Stimulated activated CD4-positive, alpha-beta T cell treated with anti-CD3 and anti-CD28 coated beads, TNF-alpha, amount 100 ng/mL, for 4 hours (primary cell): ENCODE results near the gene EPGN.

Source experiments
- DNase-seq, 3 experiments: peaks; one replicate each; pipeline ENCODE4 v3.0.0-alpha.2; 2020; ENCODE audit warnings: low read depth in 3 of 3

EPGN gene

DNA sequence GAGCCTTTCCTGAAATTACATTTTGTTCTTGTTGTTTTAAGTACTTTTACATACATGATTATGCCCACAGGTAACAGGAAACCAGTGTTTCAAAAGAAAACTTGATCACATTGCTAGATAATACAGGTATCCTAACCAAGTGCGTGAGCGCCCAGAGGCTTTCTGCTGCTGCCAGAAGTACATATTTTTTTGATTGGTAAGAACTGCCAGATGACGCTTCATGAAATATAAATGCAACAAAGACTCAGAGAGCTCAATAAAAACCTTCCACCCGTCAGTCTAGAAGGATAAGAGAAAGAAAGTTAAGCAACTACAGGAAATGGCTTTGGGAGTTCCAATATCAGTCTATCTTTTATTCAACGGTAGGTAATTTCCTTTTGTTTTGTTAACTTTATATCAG, at the start of gene EPGN:
TSS of gene EPGN (plus strand) at position 256 of the 400 bp plus-strand sequence. CDS start at position 320, 64 bp downstream.
- DNase-seq, result no peak

GRCh38 chr4:74258963-74259362, 49.3 kb upstream of the EPGN start:
- no peak for DNase-seq

- no peak for DNase-seq
These were observed 48.2 kb upstream of the EPGN start for GRCh38 chr4:74260036-74260435.

DNA sequence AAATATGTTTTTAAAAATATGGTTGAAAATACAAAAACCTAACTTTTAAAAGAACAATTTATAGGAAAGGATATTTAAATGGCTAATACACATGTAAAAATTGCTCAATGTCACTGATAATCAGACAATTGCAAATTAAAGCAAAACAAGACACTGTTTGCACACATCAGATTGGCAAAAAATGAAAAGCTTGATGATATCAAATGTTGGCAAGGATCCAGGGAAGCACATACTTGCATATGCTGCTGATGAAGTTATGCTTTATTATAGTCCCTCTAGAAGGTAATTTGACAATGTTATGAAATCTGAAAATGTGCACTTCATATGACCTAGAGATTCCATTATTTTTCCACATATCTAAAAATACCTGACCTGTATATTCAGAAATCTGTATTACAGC, 45.7 kb upstream of the EPGN start:
- DNase-seq, result no peak

GRCh38 chr4:74263551-74263950, 44.7 kb upstream of the EPGN start:
- no peak for DNase-seq

DNA sequence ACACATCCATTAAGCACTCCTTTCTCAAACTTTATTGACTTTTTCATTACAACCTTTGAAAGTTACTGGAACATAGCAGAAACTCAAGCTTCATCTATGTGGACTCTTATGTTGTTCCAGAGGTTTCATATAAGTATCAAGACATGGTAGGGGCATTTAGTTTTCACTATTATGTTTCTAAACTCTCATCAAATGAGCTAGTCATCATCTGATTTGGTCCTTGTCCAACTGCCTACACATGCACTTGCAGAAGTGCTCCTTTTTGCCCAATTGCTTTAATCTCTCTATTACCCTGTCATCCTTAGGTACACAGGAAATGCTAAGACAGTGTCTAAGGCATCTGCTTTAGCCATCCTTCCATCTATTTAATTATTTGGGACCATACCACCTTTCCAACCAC, 42.2 kb upstream of the EPGN start:
- DNase-seq, result no peak

DNA sequence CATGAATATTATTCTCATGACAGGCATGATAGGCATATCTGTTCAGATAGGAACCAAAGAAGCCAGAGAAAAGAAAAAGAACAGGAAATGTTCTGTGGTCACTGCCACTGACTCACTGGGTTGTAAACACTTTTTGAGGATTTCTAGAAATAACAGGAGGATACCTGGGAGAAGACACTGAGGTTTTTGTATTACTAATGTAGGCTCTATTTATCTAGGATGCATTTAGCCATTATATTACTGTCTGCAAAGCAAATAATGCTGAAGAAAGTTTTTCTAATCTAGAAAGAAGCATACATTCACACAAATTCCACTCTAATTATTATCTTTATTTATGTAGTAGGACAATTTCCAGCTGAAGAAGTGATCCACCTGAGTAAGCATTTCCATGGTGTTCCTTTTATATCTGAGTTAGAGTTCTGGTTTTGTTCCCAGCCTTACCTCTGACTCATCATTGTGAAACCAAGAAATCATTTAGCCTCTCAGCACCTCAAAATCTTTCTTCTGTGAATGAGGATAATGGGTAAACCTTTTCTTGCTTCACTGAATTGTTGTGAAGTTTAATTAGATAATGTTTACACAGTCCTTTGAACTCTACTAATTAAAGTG, 40.2 kb upstream of the EPGN start:
- DNase-seq, result no peak

- DNase-seq, result no peak
These were observed 39.6 kb upstream of the EPGN start for GRCh38 chr4:74268643-74269042.

DNA sequence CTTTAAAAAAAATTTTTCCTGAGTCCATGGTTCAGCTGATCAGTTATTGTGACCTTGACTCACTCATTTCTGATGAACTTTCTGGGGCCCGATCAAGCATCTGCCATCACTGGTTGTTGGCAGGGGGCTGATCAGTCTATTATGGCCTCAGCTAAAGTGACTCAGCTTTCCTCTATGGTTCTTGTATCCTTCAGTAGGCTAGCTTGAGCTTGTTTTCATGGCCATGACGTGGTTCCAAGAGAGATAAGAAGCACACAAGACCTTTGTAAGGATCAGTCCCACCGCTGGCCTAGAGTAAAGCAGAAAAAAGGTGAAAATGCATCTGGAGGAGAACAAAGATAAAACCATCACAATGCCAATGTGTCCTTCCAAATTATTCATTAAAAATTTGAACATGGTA, 29.8 kb upstream of the EPGN start:
- DNase-seq, result no peak

DNA sequence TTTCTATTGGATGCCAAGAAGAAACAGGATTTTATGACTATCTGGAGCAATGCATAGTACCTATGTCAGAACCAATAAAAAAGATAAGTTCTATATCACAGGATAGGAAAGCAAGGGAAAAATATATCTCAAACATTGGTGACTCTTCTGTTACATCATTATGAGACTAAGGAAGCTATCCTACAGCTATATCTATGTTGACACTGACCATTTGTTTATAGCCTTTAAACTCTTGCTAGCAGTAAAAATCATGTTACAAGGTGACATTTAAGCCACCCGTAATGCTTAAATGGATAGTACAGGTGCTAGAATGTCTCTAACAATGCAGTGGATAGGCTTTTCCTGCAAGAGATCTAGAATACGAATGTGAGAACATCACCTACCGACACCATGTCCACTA, 28.6 kb upstream of the EPGN start:
- no peak for DNase-seq

- DNase-seq, result no peak
These were observed 25.3 kb upstream of the EPGN start for GRCh38 chr4:74282926-74283325.

DNA sequence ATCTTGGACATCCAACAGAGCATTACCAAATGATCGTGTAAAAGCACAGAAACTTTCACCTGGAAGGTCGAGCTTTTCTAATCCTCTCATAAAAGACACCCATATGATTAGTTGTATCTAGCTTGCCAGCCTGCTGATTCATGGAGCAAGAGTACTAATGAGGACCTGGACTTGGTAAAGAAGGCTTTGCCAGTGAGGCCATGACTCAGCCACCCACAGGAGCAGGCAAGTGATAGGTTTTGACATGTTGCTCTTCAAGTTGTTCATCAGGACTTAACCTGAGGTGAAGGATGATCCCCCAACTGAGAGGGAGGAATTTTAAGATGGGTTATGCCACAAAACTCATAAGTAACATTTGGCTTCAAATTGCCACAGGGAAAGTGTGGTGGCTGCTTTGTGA, 24.7 kb upstream of the EPGN start:
- DNase-seq, result no peak

GRCh38 chr4:74284053-74284452, 24.2 kb upstream of the EPGN start:
- DNase-seq, result no peak

- no peak for DNase-seq
These were observed 21.1 kb upstream of the EPGN start for GRCh38 chr4:74287164-74287563.

GRCh38 chr4:74287791-74288190, 20.5 kb upstream of the EPGN start:
- no peak for DNase-seq

DNA sequence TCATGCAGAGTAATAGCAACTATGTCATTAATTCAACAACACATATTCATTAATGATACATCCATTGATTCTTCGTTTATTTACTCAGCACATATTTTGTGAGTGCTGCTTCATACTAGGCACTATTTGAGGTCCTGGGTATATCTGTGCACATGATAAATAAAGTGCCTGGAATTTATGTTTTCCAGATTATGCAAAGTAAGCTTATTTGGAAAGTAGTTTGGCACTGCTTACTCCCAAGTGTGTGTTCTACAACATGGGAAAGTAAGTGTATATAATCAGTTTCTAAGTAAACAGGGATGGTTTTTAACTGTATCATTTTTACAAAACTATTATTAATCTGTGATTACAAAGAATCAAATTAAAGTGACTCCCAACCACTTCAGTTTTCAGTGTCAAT, 16.8 kb upstream of the EPGN start:
- no peak for DNase-seq

DNA sequence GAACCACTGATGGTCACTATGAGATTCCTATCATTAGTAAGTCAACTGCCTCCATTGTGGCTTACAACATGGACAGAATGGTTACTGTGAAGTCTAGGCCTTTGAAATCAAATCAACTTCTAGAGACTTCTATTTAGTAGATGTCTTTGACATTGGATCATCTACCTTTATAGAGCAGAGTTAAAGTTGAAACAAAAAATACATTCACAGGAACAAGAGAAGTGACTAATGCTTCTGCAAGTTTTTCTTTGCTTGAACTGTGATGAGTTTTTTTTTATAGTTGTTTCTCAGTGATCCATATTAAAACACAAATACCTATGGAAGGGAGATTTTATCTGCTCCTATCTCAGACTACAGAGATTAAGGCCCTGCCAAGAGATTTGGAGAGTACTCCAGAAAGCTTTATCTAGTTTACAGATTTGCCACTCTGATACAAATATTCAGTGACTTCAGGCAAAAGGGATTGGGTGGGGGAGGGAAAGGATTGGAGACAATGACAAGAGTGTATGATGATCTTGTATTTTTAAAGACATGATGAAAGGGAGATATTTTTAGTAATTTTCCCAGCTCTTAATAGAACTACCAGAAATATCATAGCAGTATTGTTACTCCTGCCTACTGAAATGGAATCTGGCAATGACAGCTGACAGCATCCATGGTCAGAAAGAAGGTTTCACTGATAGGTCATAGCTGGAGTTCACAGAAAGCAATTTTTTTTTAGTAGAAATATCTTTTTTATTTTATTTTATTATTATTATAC, 16.0 kb upstream of the EPGN start:
- no peak for DNase-seq

- DNase-seq, result no peak
These were observed 14.7 kb upstream of the EPGN start for GRCh38 chr4:74293558-74293957.

- no peak for DNase-seq
These were observed 13.6 kb upstream of the EPGN start for GRCh38 chr4:74294681-74295080.

GRCh38 chr4:74297539-74297938, 10.7 kb upstream of the EPGN start:
- no peak for DNase-seq

DNA sequence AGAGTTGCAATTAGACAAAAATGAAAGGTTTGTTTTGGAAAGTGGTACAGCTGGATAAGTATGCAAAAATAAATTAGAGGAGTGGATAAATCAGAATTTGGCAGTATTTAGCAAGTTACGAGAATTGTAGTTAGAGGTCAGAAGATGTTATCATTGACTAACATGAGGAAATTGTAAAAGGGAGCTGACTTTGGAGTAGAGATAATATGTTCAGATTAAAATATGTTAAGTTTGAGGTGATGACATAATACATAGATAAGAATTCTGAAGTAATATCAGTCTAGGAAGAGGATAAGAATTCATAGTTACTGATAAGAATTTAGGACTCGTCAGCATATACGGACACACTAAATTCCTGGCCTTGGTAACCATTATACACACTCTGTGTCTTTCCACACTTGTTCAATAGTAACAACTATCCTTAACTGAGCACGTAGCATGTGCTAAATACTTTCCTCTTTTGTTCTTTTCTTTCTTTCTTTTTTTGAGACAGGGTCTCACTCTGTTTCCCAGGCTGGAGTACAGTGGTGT, 4.1 kb upstream of the EPGN start:
- DNase-seq, result no peak

DNA sequence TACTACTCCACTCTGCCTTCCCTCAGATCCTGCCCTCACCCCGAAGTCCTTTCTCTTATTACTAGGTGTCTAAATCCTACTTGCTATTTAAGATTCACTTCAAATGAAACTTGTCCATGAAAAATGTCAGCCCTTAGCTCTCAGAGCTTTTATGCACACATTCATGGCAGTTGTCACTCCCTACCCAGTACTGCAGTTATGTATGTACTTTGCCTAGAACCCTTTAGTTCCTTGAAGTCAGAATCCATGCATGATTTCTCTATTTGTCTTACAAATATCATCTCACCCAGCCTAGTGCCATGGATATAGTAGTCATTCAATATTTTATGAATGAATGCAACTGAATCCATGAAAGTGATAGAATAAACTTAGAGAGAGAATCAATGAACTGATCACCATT, 3.3 kb upstream of the EPGN start:
- DNase-seq, result no peak

- no peak for DNase-seq
These were observed 1.1 kb upstream of the EPGN start for GRCh38 chr4:74307170-74307569.
